ENCODE results near the gene VWA1. TPM values are rescaled to one million over a fixed set of nuclear protein-coding genes. Genes with fewer than 3 reads are reported as not detected.
"Not testable (repeated sequence)": the region's sequence is repeated elsewhere in the genome, so short reads cannot be mapped to it uniquely, and the experiment has no call there.

The VWA1 gene
- polyA plus RNA-seq, 1 donor (not counting 4 experiments of a cell fraction or from before 2014, with no cell fraction given) = 6.5 TPM

- H3K9me3 ChIP-seq (ENCODE audit: control insufficient read depth, low read depth, low read length); H3K27ac ChIP-seq (ENCODE audit: control insufficient read depth, insufficient read depth, low read length); H3K4me2 ChIP-seq (ENCODE audit: control insufficient read depth, extremely low read depth, insufficient read depth, low read depth, low read length); dilution Hi-C loops (cut with MboI; ENCODE audit: extremely low pct_ligation_motif_present, low sequenced_read_pairs); H3K9me1 ChIP-seq (ENCODE audit: control insufficient read depth, extremely low read depth, insufficient read depth, low read length); H3K36me3 ChIP-seq (ENCODE audit: control insufficient read depth in 2 of 2, extremely low read depth in 1 of 2, insufficient read depth in 2 of 2, low read length in 2 of 2); H3K27me3 ChIP-seq (ENCODE audit: control insufficient read depth, extremely low read depth, insufficient read depth, low read length); H3K4me1 ChIP-seq (ENCODE audit: control insufficient read depth, extremely low read depth, insufficient read depth, low read length); H3K79me2 ChIP-seq (ENCODE audit: control insufficient read depth, insufficient read depth, low read length); H4K20me1 ChIP-seq (ENCODE audit: control insufficient read depth, extremely low read depth, insufficient read depth, low read length); H3K4me3 ChIP-seq (ENCODE audit: control insufficient read depth in 2 of 3, extremely low read depth in 1 of 3, insufficient read depth in 2 of 3, low read depth in 1 of 3, low read length in 3 of 3); H2AFZ ChIP-seq (ENCODE audit: control insufficient read depth, low read length); H3K9ac ChIP-seq (ENCODE audit: control insufficient read depth, extremely low read depth, insufficient read depth, low read length); FAIRE-seq; DNase-seq (ENCODE audit: low read depth, low spot score): not testable (repeated sequence)
These were observed 19.0 kb downstream of the VWA1 start for GRCh38 chr1:1454286-1455056.

GRCh38 chr1:1455366-1455884 is 19.9 kb downstream of the VWA1 start:
- DNase-seq (ENCODE audit: low read depth, low spot score) = no peak
- Histone ChIP-seq H3K4me3 (ENCODE audit: control insufficient read depth in 2 of 3, extremely low read depth in 1 of 3, insufficient read depth in 2 of 3, low read depth in 1 of 3, low read length in 3 of 3) (no peak overlapping the region), H3K9ac (ENCODE audit: control insufficient read depth, extremely low read depth, insufficient read depth, low read length) (no peak overlapping the region), H4K20me1 (ENCODE audit: control insufficient read depth, extremely low read depth, insufficient read depth, low read length) (no peaks in the 10 kb centered on the region), H3K79me2 (ENCODE audit: control insufficient read depth, insufficient read depth, low read length) (no peaks in the 10 kb centered on the region), H3K4me1 (ENCODE audit: control insufficient read depth, extremely low read depth, insufficient read depth, low read length) (no peaks in the 10 kb centered on the region), H2AFZ (ENCODE audit: control insufficient read depth, low read length) (no peak overlapping the region), H3K27me3 (ENCODE audit: control insufficient read depth, extremely low read depth, insufficient read depth, low read length) (peaks cover 7% of the 10 kb centered on the region), H3K36me3 (ENCODE audit: control insufficient read depth in 2 of 2, extremely low read depth in 1 of 2, insufficient read depth in 2 of 2, low read length in 2 of 2) (no peaks in the 10 kb centered on the region), H3K9me1 (ENCODE audit: control insufficient read depth, extremely low read depth, insufficient read depth, low read length) (no peaks in the 10 kb centered on the region), H3K27ac (ENCODE audit: control insufficient read depth, insufficient read depth, low read length) (no peak overlapping the region), H3K9me3 (ENCODE audit: control insufficient read depth, low read depth, low read length) (no peaks in the 10 kb centered on the region), H3K4me2 (ENCODE audit: control insufficient read depth, extremely low read depth, insufficient read depth, low read depth, low read length) (no peak overlapping the region)
- dilution Hi-C loops (cut with MboI; ENCODE audit: extremely low pct_ligation_motif_present, low sequenced_read_pairs) = no loop called here
- no peak for FAIRE-seq
- TF ChIP-seq CTCF (optimal IDR thresholded peaks at IDR 0.05 in 1 of 3, IDR thresholded peaks at IDR 0.05 in 1 of 3, conservative IDR thresholded peaks at IDR 0.05 in 1 of 3; ENCODE audit: extremely low read depth in 1 of 3, insufficient read depth in 2 of 3, low read length in 3 of 3) (no peak), EZH2 (IDR thresholded peaks at IDR 0.05; ENCODE audit: low read length) (no peak)

- H3K9ac ChIP-seq (ENCODE audit: control insufficient read depth, extremely low read depth, insufficient read depth, low read length); H3K27ac ChIP-seq (ENCODE audit: control insufficient read depth, insufficient read depth, low read length); FAIRE-seq; H3K36me3 ChIP-seq (ENCODE audit: control insufficient read depth in 2 of 2, extremely low read depth in 1 of 2, insufficient read depth in 2 of 2, low read length in 2 of 2); DNase-seq (ENCODE audit: low read depth, low spot score); H3K4me3 ChIP-seq (ENCODE audit: control insufficient read depth in 2 of 3, extremely low read depth in 1 of 3, insufficient read depth in 2 of 3, low read depth in 1 of 3, low read length in 3 of 3); H3K9me1 ChIP-seq (ENCODE audit: control insufficient read depth, extremely low read depth, insufficient read depth, low read length); H3K27me3 ChIP-seq (ENCODE audit: control insufficient read depth, extremely low read depth, insufficient read depth, low read length); H3K79me2 ChIP-seq (ENCODE audit: control insufficient read depth, insufficient read depth, low read length); H4K20me1 ChIP-seq (ENCODE audit: control insufficient read depth, extremely low read depth, insufficient read depth, low read length); H2AFZ ChIP-seq (ENCODE audit: control insufficient read depth, low read length); H3K4me2 ChIP-seq (ENCODE audit: control insufficient read depth, extremely low read depth, insufficient read depth, low read depth, low read length); H3K9me3 ChIP-seq (ENCODE audit: control insufficient read depth, low read depth, low read length); dilution Hi-C loops (cut with MboI; ENCODE audit: extremely low pct_ligation_motif_present, low sequenced_read_pairs); H3K4me1 ChIP-seq (ENCODE audit: control insufficient read depth, extremely low read depth, insufficient read depth, low read length): not testable (repeated sequence)
These were observed 20.4 kb downstream of the VWA1 start for GRCh38 chr1:1455934-1456333.

GRCh38 chr1:1456683-1457255 is 21.3 kb downstream of the VWA1 start:
- H4K20me1 ChIP-seq (ENCODE audit: control insufficient read depth, extremely low read depth, insufficient read depth, low read length); H3K9ac ChIP-seq (ENCODE audit: control insufficient read depth, extremely low read depth, insufficient read depth, low read length); H3K4me3 ChIP-seq (ENCODE audit: control insufficient read depth in 2 of 3, extremely low read depth in 1 of 3, insufficient read depth in 2 of 3, low read depth in 1 of 3, low read length in 3 of 3); H2AFZ ChIP-seq (ENCODE audit: control insufficient read depth, low read length); H3K9me1 ChIP-seq (ENCODE audit: control insufficient read depth, extremely low read depth, insufficient read depth, low read length); H3K4me2 ChIP-seq (ENCODE audit: control insufficient read depth, extremely low read depth, insufficient read depth, low read depth, low read length); H3K36me3 ChIP-seq (ENCODE audit: control insufficient read depth in 2 of 2, extremely low read depth in 1 of 2, insufficient read depth in 2 of 2, low read length in 2 of 2); FAIRE-seq; H3K27ac ChIP-seq (ENCODE audit: control insufficient read depth, insufficient read depth, low read length); H3K79me2 ChIP-seq (ENCODE audit: control insufficient read depth, insufficient read depth, low read length); H3K9me3 ChIP-seq (ENCODE audit: control insufficient read depth, low read depth, low read length); H3K4me1 ChIP-seq (ENCODE audit: control insufficient read depth, extremely low read depth, insufficient read depth, low read length); DNase-seq (ENCODE audit: low read depth, low spot score); dilution Hi-C loops (cut with MboI; ENCODE audit: extremely low pct_ligation_motif_present, low sequenced_read_pairs); H3K27me3 ChIP-seq (ENCODE audit: control insufficient read depth, extremely low read depth, insufficient read depth, low read length): not testable (repeated sequence)
